IMR-90 (cell line): ENCODE measurements around the gene A1CF. TPM values are rescaled to one million over a fixed set of nuclear protein-coding genes. Genes with fewer than 3 reads are reported as not detected.

Experiments
- ATAC-seq: fragments of 200-7000 bp; cut with Tn5 transposase; 2 replicates; pipeline ENCODE4 v1.9.1; 2020; ENCODE audit warnings: low read depth, mild to moderate bottlenecking, moderate library complexity
- BruUV-seq: library from RNA; stranded (reverse); fragments of 400-500 nt; replicated peaks from 2 replicates; lab custom pipeline; 2021; lab: Mats Ljungman, UMichigan
- CTCF ChIA-PET: fragments of 300-600 bp; formaldehyde crosslinking; extraction: SDS; loops from one replicate; lab custom pipeline; 2021; ENCODE audit warnings: antibody characterized with exemption; lab: Yijun Ruan, JAX
- POLR2A ChIA-PET: fragments of 300-600 bp; sonication (Branson Sonifier 250); formaldehyde crosslinking; loops from one replicate; lab custom pipeline; 2022; ENCODE audit warnings: antibody characterized with exemption; ENCODE audit not compliant: unreplicated experiment; lab: Charles Lee
- DNase-seq: peaks from one replicate; pipeline ENCODE4 v3.0.0; 2013
- H2AFZ ChIP-seq: replicated peaks from 2 replicates; pipeline ENCODE3; 2013; ENCODE audit warnings: low read length, mild to moderate bottlenecking; ENCODE audit not compliant: poor library complexity
- H2AK5ac ChIP-seq: 2 replicates; pipeline ENCODE4 v1.6.1; 2013; ENCODE audit warnings: low read depth, low read length, inconsistent platforms
- H2AK9ac ChIP-seq: replicated peaks from 2 replicates; pipeline ENCODE3; 2013; ENCODE audit warnings: mild to moderate bottlenecking, low read depth, low read length, moderate library complexity; ENCODE audit not compliant: poor library complexity
- H2BK120ac ChIP-seq: 2 replicates; pipeline ENCODE4 v1.6.1; 2013; ENCODE audit warnings: low read depth, low read length, inconsistent platforms
- H2BK15ac ChIP-seq: 3 replicates; pipeline ENCODE4 v1.6.1; 2013; ENCODE audit warnings: low read depth, low read length, inconsistent platforms
- H2BK20ac ChIP-seq: 2 replicates; pipeline ENCODE4 v1.6.1; 2013; ENCODE audit warnings: low read depth, mild to moderate bottlenecking, inconsistent platforms, low read length, moderate library complexity
- H2BK5ac ChIP-seq: 2 replicates; pipeline ENCODE4 v1.6.1; 2013; ENCODE audit warnings: mild to moderate bottlenecking, low read depth, low read length, inconsistent platforms; ENCODE audit not compliant: poor library complexity, severe bottlenecking
- H3K14ac ChIP-seq: replicated peaks from 2 replicates; pipeline ENCODE4 v1.6.1; 2013; ENCODE audit warnings: low read depth, low read length, inconsistent platforms
- H3K18ac ChIP-seq: 2 replicates; pipeline ENCODE4 v1.6.1; 2013; ENCODE audit warnings: low read depth, low read length, control low read depth
- H3K23ac ChIP-seq: 2 replicates; pipeline ENCODE4 v1.6.1; 2013; ENCODE audit warnings: low read depth, low read length, inconsistent platforms
- H3K27ac ChIP-seq: 2 replicates; pipeline ENCODE4 v1.5.1; 2013; ENCODE audit warnings: mild to moderate bottlenecking, control low read depth, low read length; ENCODE audit not compliant: insufficient read depth
- H3K27me3 ChIP-seq: 2 replicates; pipeline ENCODE4 v1.6.1; 2013; ENCODE audit warnings: low read length; ENCODE audit not compliant: control insufficient read depth, insufficient read depth
- H3K36me3 ChIP-seq: 2 replicates; pipeline ENCODE4 v1.6.1; 2013; ENCODE audit warnings: low read length, mixed read lengths; ENCODE audit not compliant: control insufficient read depth, insufficient read depth
- H3K4ac ChIP-seq: 2 replicates; pipeline ENCODE4 v1.6.1; 2013; ENCODE audit warnings: low read depth, low read length, inconsistent platforms
- H3K4me1 ChIP-seq: 2 replicates; pipeline ENCODE4 v1.6.1; 2013; ENCODE audit warnings: low read length, mixed read lengths; ENCODE audit not compliant: control insufficient read depth, insufficient read depth
- H3K4me2 ChIP-seq: 2 replicates; pipeline ENCODE4 v1.6.1; 2013; ENCODE audit warnings: low read depth, mild to moderate bottlenecking, control low read depth, low read length, moderate library complexity
- H3K4me3 ChIP-seq: 2 replicates; pipeline ENCODE4 v1.5.1; 2013; ENCODE audit warnings: low read depth, mild to moderate bottlenecking, control low read depth, low read length, moderate library complexity; ENCODE audit not compliant: insufficient read depth
- H3K56ac ChIP-seq: 2 replicates; pipeline ENCODE4 v1.6.1; 2013; ENCODE audit warnings: low read length, inconsistent platforms; ENCODE audit not compliant: insufficient read depth; ENCODE audit errors: extremely low read depth
- H3K79me1 ChIP-seq, 2 experiments: 2 replicates each; pipeline ENCODE4 v1.6.1; 2013; ENCODE audit warnings: low read length in 2 of 2, inconsistent platforms in 1 of 2, low read depth in 1 of 2
- H3K9ac ChIP-seq: 2 replicates; pipeline ENCODE4 v1.6.1; 2013; ENCODE audit warnings: low read depth, low read length, control low read depth
- H3K9me1 ChIP-seq: 2 replicates; pipeline ENCODE4 v1.6.1; 2013; ENCODE audit warnings: low read length, inconsistent platforms; ENCODE audit not compliant: insufficient read depth
- H3K9me3 ChIP-seq: 2 replicates; pipeline ENCODE4 v1.6.1; 2013; ENCODE audit warnings: low read length; ENCODE audit not compliant: control insufficient read depth, insufficient read depth
- H4K20me1 ChIP-seq: 2 replicates; pipeline ENCODE4 v1.6.1; 2013; ENCODE audit warnings: low read length, inconsistent platforms; ENCODE audit not compliant: insufficient read depth
- H4K5ac ChIP-seq: 2 replicates; pipeline ENCODE4 v1.6.1; 2013; ENCODE audit warnings: mild to moderate bottlenecking, low read depth, low read length, control low read depth
- H4K8ac ChIP-seq, 2 experiments: 2 replicates each; pipeline ENCODE4 v1.6.1; 2013; ENCODE audit warnings: low read depth in 2 of 2, low read length in 2 of 2, control low read depth in 1 of 2, inconsistent platforms in 1 of 2
- H4K91ac ChIP-seq: 2 replicates; pipeline ENCODE4 v1.6.1; 2013; ENCODE audit warnings: low read depth, low read length, inconsistent platforms; ENCODE audit not compliant: insufficient read depth
- BHLHE40 ChIP-seq: fragments of 150-350 bp; IDR thresholded peaks from 2 replicates; pipeline ENCODE4 v1.6.1; 2016; ENCODE audit warnings: mild to moderate bottlenecking, low read depth, low read length
- CEBPB ChIP-seq: IDR thresholded peaks from 2 replicates; pipeline ENCODE4 v1.6.1; 2012; ENCODE audit warnings: low read depth, low read length, improper control_type of control experiment
- CHD1 ChIP-seq: IDR thresholded peaks from 2 replicates; pipeline ENCODE4 v1.6.1; 2012; ENCODE audit warnings: low read depth, low read length, improper control_type of control experiment
- FOS ChIP-seq: fragments of 150-350 bp; IDR thresholded peaks from 2 replicates; pipeline ENCODE4 v1.6.1; 2016; ENCODE audit warnings: low read depth, low read length
- MAFK ChIP-seq: IDR thresholded peaks from 2 replicates; pipeline ENCODE4 v1.6.1; 2012; ENCODE audit warnings: low read depth, low read length, improper control_type of control experiment
- MAZ ChIP-seq: IDR thresholded peaks from 2 replicates; pipeline ENCODE4 v1.6.1; 2012; ENCODE audit warnings: low read depth, mild to moderate bottlenecking, low read length, improper control_type of control experiment, moderate library complexity, borderline replicate concordance
- MXI1 ChIP-seq: IDR thresholded peaks from 2 replicates; pipeline ENCODE4 v1.6.1; 2012; ENCODE audit warnings: low read depth, mild to moderate bottlenecking, low read length, moderate library complexity, borderline replicate concordance
- NFE2L2 ChIP-seq: fragments of 150-350 bp; IDR thresholded peaks from 2 replicates; pipeline ENCODE4 v1.6.1; 2016; ENCODE audit warnings: low read depth, mild to moderate bottlenecking, low read length
- POLR2A ChIP-seq: IDR thresholded peaks from 2 replicates; pipeline ENCODE4 v1.6.1; 2012; ENCODE audit warnings: mild to moderate bottlenecking, low read depth, low read length
- RAD21 ChIP-seq: IDR thresholded peaks from 2 replicates; pipeline ENCODE4 v1.6.1; 2012; ENCODE audit warnings: low read length, improper control_type of control experiment
- RCOR1 ChIP-seq: IDR thresholded peaks from 2 replicates; pipeline ENCODE4 v1.6.1; 2012; ENCODE audit warnings: mild to moderate bottlenecking, low read length, improper control_type of control experiment; ENCODE audit not compliant: insufficient replicate concordance
- RFX5 ChIP-seq: IDR thresholded peaks from 2 replicates; pipeline ENCODE4 v1.8.0; 2012; ENCODE audit warnings: low read depth, mild to moderate bottlenecking, low read length, moderate library complexity
- SMC3 ChIP-seq: fragments of 150-350 bp; IDR thresholded peaks from 2 replicates; pipeline ENCODE4 v1.6.1; 2016; ENCODE audit warnings: low read depth, mild to moderate bottlenecking, antibody characterized with exemption, low read length, moderate library complexity
- WGBS, 2 experiments: methylation state at CpG; one replicate each; pipeline versions ENCODE4 v1.1.5 to v1.1.7; 2013; ENCODE audit warnings: missing lambda C conversion rate in 2 of 2; ENCODE audit not compliant: insufficient read length in 1 of 2; ENCODE audit errors: extremely low coverage in 2 of 2; 5-methylcytosine and 5-hydroxymethylcytosine counted together
- dilution Hi-C: fragments of 300-500 bp; cut with HindIII; formaldehyde crosslinking; loops from one replicate; pipeline ENCODE4 v1.14.3; 2018; ENCODE audit warnings: low sequenced_read_pairs; ENCODE audit not compliant: unreplicated experiment
- in situ Hi-C: fragments of 300-500 bp; cut with MboI; formaldehyde crosslinking; loops from 3 replicates; pipeline ENCODE4 v1.14.3; 2019; ENCODE audit warnings: low sequenced_read_pairs, inconsistent platforms, mixed read lengths
- intact Hi-C: fragments of 100-400 bp; cut with micrococcal nuclease; formaldehyde crosslinking; loops from 2 replicates; pipeline ENCODE4 v1.10.0; 2022
- polyA plus RNA-seq, 3 experiments: library from polyadenylated mRNA; depleted of rRNA; stranded (reverse); fragments of >200 nt; gene quantifications; 2 replicates each; pipeline ENCODE4 v1.2.3, GENCODE V29; 2012; ENCODE audit warnings: low replicate concordance in 1 of 3
- total RNA-seq: library from RNA; depleted of rRNA; stranded (reverse); fragments of >200 nt; gene quantifications from 2 replicates; pipeline ENCODE4 v1.2.3, GENCODE V29; 2012
- TF ChIP-seq, protein P1 (sequence below): fragments of 150-350 bp; IDR thresholded peaks from 2 replicates; pipeline ENCODE4 v1.6.1; 2016; ENCODE audit warnings: low read depth, mild to moderate bottlenecking, low read length, moderate library complexity, borderline replicate concordance
- TF ChIP-seq, protein P2 (sequence below): conservative IDR thresholded peaks from 2 replicates; pipeline ENCODE4 v1.5.1; 2012; ENCODE audit warnings: mild to moderate bottlenecking, low read depth, low read length, improper control_type of control experiment
- TF ChIP-seq, protein P3 (sequence below): fragments of 150-350 bp; IDR thresholded peaks from 2 replicates; pipeline ENCODE4 v1.6.1; 2017; ENCODE audit warnings: mild to moderate bottlenecking, antibody characterized with exemption, low read length, low read depth

The A1CF gene
- total and polyA plus RNA-seq, 2 of the 4 experiments (the other 2 are of a cell fraction): not detected

DNA sequence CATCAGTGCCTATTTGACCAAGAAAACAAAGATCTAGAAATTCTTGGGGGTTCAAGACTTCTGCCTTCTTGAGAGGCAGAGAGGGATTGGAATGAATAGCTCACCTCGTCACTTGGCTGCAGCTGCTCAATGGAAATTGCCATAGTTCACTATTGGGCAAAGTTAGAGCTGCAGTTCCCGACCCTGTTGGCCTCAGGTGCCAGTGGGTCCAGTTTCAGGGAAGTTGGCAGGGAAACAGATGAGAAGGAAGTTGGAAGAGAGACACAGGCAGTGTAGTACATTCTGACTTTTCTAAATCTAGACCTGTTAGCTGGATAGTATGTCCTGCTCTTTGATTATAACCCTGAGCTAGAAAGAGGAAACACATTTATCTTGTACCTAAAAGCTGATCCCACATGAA is 19.1 kb downstream of the A1CF start:
- Histone ChIP-seq H3K4me1 (no peaks in the 10 kb centered on the region), H3K56ac (no peak overlapping the region), H2BK20ac (no peak overlapping the region), H3K9ac (no peak overlapping the region), H3K18ac (no peak overlapping the region), H2BK15ac (no peak overlapping the region), H3K14ac (no peak overlapping the region), H4K5ac (no peak overlapping the region), H4K8ac (no peak overlapping the region), H3K9me3 (no peaks in the 10 kb centered on the region), H3K9me1 (no peaks in the 10 kb centered on the region), H4K91ac (no peak overlapping the region), H3K4ac (no peak overlapping the region), H3K27ac (no peak overlapping the region), H3K27me3 (peaks cover 12% of the 10 kb centered on the region; the same call in 1 of the 2 replicates), H4K20me1 (no peaks in the 10 kb centered on the region), H2BK120ac (no peak overlapping the region), H3K4me3 (no peak overlapping the region), H3K79me1 (no peaks in the 10 kb centered on the region), H2AK5ac (no peak overlapping the region), H2BK5ac (no peak overlapping the region), H2AFZ (no peak overlapping the region), H3K36me3 (no peaks in the 10 kb centered on the region), H3K4me2 (no peak overlapping the region), H2AK9ac (no peak overlapping the region), H3K23ac (no peak overlapping the region; the same call in 1 of the 2 replicates)
- WGBS, 2 experiments: no CpG with 5 or more reads among the region's 2 CpGs
- no peak for TF ChIP-seq FOS
- TF ChIP-seq BHLHE40: no peak
- no peak for TF ChIP-seq CHD1
- TF ChIP-seq, protein P1, sequence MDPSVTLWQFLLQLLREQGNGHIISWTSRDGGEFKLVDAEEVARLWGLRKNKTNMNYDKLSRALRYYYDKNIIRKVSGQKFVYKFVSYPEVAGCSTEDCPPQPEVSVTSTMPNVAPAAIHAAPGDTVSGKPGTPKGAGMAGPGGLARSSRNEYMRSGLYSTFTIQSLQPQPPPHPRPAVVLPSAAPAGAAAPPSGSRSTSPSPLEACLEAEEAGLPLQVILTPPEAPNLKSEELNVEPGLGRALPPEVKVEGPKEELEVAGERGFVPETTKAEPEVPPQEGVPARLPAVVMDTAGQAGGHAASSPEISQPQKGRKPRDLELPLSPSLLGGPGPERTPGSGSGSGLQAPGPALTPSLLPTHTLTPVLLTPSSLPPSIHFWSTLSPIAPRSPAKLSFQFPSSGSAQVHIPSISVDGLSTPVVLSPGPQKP: no peak
- TF ChIP-seq SMC3: no peak
- no peak for TF ChIP-seq RCOR1
- TF ChIP-seq, protein P2, sequence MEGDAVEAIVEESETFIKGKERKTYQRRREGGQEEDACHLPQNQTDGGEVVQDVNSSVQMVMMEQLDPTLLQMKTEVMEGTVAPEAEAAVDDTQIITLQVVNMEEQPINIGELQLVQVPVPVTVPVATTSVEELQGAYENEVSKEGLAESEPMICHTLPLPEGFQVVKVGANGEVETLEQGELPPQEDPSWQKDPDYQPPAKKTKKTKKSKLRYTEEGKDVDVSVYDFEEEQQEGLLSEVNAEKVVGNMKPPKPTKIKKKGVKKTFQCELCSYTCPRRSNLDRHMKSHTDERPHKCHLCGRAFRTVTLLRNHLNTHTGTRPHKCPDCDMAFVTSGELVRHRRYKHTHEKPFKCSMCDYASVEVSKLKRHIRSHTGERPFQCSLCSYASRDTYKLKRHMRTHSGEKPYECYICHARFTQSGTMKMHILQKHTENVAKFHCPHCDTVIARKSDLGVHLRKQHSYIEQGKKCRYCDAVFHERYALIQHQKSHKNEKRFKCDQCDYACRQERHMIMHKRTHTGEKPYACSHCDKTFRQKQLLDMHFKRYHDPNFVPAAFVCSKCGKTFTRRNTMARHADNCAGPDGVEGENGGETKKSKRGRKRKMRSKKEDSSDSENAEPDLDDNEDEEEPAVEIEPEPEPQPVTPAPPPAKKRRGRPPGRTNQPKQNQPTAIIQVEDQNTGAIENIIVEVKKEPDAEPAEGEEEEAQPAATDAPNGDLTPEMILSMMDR: no peak
- no peak for TF ChIP-seq CEBPB
- TF ChIP-seq POLR2A: no peak
- TF ChIP-seq MAFK: no peak
- TF ChIP-seq MXI1: no peak
- no peak for TF ChIP-seq RAD21
- no peak for TF ChIP-seq NFE2L2
- no peak for TF ChIP-seq MAZ
- TF ChIP-seq RFX5: no peak
- TF ChIP-seq, protein P3, sequence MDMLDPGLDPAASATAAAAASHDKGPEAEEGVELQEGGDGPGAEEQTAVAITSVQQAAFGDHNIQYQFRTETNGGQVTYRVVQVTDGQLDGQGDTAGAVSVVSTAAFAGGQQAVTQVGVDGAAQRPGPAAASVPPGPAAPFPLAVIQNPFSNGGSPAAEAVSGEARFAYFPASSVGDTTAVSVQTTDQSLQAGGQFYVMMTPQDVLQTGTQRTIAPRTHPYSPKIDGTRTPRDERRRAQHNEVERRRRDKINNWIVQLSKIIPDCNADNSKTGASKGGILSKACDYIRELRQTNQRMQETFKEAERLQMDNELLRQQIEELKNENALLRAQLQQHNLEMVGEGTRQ: no peak
- in situ Hi-C loops: no loop called here
- ATAC-seq: no peak
- BruUV-seq: no TSS peak
- DNase-seq: no peak
- dilution Hi-C loops: no loop called here
- ChIA-PET CTCF (no interaction called here), POLR2A (no interaction called here)
- intact Hi-C loops: no loop called here
